ENCODE measurements around the gene KRT33B. TPM values are rescaled to one million over a fixed set of nuclear protein-coding genes. Genes with fewer than 3 reads are reported as not detected.

Gene KRT33B
- total RNA-seq, 4 donors from 2014 or later = not detected

- TF ChIP-seq, protein P1, sequence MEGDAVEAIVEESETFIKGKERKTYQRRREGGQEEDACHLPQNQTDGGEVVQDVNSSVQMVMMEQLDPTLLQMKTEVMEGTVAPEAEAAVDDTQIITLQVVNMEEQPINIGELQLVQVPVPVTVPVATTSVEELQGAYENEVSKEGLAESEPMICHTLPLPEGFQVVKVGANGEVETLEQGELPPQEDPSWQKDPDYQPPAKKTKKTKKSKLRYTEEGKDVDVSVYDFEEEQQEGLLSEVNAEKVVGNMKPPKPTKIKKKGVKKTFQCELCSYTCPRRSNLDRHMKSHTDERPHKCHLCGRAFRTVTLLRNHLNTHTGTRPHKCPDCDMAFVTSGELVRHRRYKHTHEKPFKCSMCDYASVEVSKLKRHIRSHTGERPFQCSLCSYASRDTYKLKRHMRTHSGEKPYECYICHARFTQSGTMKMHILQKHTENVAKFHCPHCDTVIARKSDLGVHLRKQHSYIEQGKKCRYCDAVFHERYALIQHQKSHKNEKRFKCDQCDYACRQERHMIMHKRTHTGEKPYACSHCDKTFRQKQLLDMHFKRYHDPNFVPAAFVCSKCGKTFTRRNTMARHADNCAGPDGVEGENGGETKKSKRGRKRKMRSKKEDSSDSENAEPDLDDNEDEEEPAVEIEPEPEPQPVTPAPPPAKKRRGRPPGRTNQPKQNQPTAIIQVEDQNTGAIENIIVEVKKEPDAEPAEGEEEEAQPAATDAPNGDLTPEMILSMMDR (IDR thresholded peaks at IDR 0.05) = no peak
- no peak for TF ChIP-seq POLR2A (IDR thresholded peaks at IDR 0.05)
- Histone ChIP-seq H3K4me3 (replicated peaks in 1 of 3) (no peak overlapping the region), H3K27me3 (no peaks in the 10 kb centered on the region), H3K36me3 (no peaks in the 10 kb centered on the region), H3K27ac (no peak overlapping the region), H3K4me1 (no peaks in the 10 kb centered on the region), H3K9me3 (no peaks in the 10 kb centered on the region)
- DNase-seq = no peak
- 19 to 24% methylated on average over 2 of the region's 2 CpGs for WGBS, 2 donors
- intact Hi-C loops (cut with DNase I) = no loop called here
Observed at GRCh38 chr17:41377546-41377945, 7.9 kb upstream of the KRT33B start.

GRCh38 chr17:41369023-41369422, 590 bp downstream of the KRT33B start:
- DNase-seq = no peak
- intact Hi-C loops (cut with DNase I) = no loop called here
- no peak for TF ChIP-seq POLR2A (IDR thresholded peaks at IDR 0.05)
- TF ChIP-seq, protein P1 (IDR thresholded peaks at IDR 0.05) = no peak
- H3K9me3 ChIP-seq = no peaks in the 10 kb centered on the region
- H3K36me3 ChIP-seq = no peaks in the 10 kb centered on the region
- no peaks in the 10 kb centered on the region for H3K4me1 ChIP-seq
- H3K4me3 ChIP-seq (replicated peaks in 1 of 3) = no peak overlapping the region
- 93 to 96% methylated on average over 2 of the region's 2 CpGs for WGBS, 2 donors
- H3K27me3 ChIP-seq = no peaks in the 10 kb centered on the region
- H3K27ac ChIP-seq = no peak overlapping the region

GRCh38 chr17:41367426-41368075, 2.1 kb downstream of the KRT33B start:
- Histone ChIP-seq H3K4me1 (no peaks in the 10 kb centered on the region), H3K27ac (no peak overlapping the region), H3K4me3 (replicated peaks in 1 of 3) (no peak overlapping the region), H3K27me3 (no peaks in the 10 kb centered on the region), H3K9me3 (no peaks in the 10 kb centered on the region), H3K36me3 (no peaks in the 10 kb centered on the region)
- no peak for DNase-seq
- no peak for TF ChIP-seq POLR2A (IDR thresholded peaks at IDR 0.05)
- TF ChIP-seq, protein P1 (IDR thresholded peaks at IDR 0.05) = no peak
- WGBS, 2 donors = 88 to 92% methylated on average over 10 of the region's 10 CpGs
- intact Hi-C loops (cut with DNase I) = no loop called here

DNA sequence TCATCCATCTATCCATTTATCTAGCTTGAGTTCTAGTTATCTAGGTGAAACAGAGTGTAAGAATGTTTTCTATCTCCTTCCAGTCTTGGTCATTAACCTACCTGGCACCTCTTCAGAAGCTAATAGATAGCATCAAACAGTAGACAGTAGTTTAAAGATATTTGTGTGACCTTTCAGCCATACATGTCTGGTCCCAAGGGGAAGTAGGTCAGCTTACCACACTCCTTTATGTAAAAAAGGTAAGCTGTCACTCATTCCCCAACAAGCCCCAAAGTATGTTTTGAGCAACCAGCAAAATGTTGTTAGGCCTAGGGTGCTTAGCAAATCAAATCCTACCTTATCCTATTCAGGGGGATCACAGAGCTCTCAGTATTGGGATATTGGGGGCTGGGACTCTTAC, 3.5 kb downstream of the KRT33B start:
- H3K27me3 ChIP-seq = no peaks in the 10 kb centered on the region
- H3K36me3 ChIP-seq = no peaks in the 10 kb centered on the region
- no peak overlapping the region for H3K4me3 ChIP-seq (replicated peaks in 1 of 3)
- H3K27ac ChIP-seq = no peak overlapping the region
- H3K4me1 ChIP-seq = no peaks in the 10 kb centered on the region
- TF ChIP-seq POLR2A (IDR thresholded peaks at IDR 0.05) = no peak
- TF ChIP-seq, protein P1 (IDR thresholded peaks at IDR 0.05) = no peak
- intact Hi-C loops (cut with DNase I) = no loop called here
- DNase-seq = no peak
- H3K9me3 ChIP-seq = no peaks in the 10 kb centered on the region

DNA sequence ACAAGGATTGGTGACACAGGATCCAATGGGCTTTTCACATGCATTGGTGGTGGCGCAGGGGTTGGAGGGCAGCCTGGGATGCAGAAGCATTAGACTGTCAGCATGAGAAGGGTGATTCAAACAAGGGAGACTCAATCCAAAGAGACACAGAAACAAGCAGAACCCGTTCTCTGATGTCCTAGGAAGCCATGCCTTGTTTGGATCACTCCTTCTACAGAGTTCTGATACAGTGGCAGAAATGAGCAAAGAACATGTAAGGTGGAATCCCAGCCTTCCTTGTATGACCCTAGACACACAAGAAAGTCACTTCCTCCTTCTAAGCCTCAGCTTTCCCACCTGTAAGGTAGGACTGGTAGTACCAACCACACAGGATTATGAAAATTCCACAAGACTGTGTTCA, 5.7 kb downstream of the KRT33B start:
- DNase-seq = no peak
- no peaks in the 10 kb centered on the region for H3K36me3 ChIP-seq
- intact Hi-C loops (cut with DNase I) = no loop called here
- H3K9me3 ChIP-seq = no peaks in the 10 kb centered on the region
- no peaks in the 10 kb centered on the region for H3K4me1 ChIP-seq
- no peak overlapping the region for H3K4me3 ChIP-seq (replicated peaks in 1 of 3)
- H3K27ac ChIP-seq = no peak overlapping the region
- WGBS, 2 donors = 85 to 86% methylated on average over 2 of the region's 2 CpGs
- TF ChIP-seq, protein P1 (IDR thresholded peaks at IDR 0.05) = no peak
- no peak for TF ChIP-seq POLR2A (IDR thresholded peaks at IDR 0.05)
- H3K27me3 ChIP-seq = no peaks in the 10 kb centered on the region

All from thyroid gland (tissue), 4 donors.